M059J (cell line): Measurements from ENCODE around the gene ZNF785. TPM values are rescaled to one million over a fixed set of nuclear protein-coding genes. Genes with fewer than 3 reads are reported as not detected.
"Not testable (repeated sequence)": the region's sequence is repeated elsewhere in the genome, so short reads cannot be mapped to it uniquely, and the experiment has no call there.

Experiments used
- DNase-seq: peaks from one replicate; pipeline ENCODE4 v3.0.0-alpha.2; 2012; ENCODE audit warnings: low read depth
- total RNA-seq: library from RNA; depleted of rRNA; stranded (reverse); fragments of >200 nt; shearing (Covaris generic); gene quantifications from 2 replicates; pipeline ENCODE4 v1.2.3, GENCODE V29; 2014; rRNA removed

Gene ZNF785
- total RNA-seq, result 4.0 and 6.3 TPM in 2 replicates

DNA sequence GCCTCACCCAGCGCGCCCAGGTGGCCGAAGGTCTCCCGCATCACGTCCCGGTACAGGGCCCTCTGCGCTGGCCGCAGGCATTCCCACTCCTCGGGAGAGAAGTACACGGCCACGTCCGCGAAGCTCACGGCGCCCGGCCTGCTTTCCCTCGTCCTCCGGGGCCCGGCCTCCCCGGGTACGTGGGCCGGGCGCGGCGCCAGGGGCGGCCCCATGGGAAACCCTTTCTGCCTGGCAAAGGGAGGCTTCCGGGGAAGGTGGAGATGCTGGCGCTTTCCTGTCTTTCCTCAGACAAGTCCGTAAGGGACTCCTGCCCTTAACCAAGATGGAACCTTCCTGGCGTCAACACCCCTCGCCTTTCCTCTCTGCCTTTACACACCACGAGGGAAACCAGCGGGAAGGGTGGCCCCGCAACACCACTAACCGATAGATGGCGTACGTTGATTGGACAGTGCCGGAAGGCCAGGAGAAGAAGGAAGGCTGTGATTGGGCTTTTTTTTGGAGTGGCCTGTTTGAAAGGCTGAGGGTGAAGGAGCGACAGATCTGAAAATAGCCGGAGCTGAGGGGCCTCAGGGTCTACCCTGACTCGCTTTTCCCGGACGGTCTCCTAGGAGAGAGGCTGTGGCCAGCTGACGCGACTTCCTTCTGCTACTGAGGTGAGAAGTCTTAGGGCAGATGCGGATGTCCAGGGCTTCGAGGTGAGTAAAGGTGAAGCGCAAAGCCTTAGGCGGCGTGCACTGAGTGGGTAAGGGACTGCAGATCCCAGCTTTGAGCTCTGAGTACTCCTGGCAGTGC is at the start of gene ZNF785:
Gene ZNF785, minus strand, starts transcription at position 298 of the 792 bp plus-strand sequence. Its CDS starts 86 bp downstream, at position 212.
- peak; percentile 100 for DNase-seq

DNA sequence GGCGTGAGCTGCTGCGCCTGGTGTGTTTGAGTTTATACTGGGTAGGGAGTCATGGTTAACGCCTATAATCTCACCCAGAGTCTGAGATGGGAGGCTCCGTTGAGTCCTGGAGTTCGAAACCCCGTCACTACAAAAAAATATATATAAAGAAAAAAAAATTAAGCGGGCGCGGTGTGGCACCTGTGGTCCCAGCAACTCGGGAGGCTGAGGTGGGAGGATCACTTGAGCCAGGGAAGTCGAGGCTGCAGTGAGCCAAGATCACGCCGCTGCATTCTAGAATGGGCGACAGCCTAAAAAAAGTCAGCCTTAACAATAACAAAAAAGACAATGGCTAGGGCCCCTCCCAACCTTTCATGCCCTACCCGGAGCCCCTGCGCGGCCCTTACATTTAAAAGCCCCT is 48.0 kb upstream of the ZNF785 start:
- no peak for DNase-seq

DNA sequence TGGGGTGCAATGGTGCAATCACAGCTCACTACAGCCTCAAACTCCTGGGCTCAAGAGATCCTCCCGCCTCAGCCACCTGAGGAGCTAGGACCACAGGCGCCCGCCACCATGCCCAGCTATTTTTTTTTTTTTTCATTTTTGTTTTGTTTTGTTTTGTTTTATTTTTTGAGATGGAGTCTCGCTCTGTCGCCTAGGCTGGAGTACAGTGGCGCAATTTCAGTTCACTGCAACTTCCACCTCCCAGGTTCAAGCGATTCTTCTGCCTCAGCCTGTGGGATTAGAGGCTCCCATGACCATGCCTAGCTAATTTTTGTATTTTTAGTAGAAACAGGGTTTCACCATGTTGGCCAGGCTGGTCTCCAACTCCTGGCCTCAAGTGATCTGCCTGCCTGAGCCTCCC is 47.0 kb upstream of the ZNF785 start:
- DNase-seq, result not testable (repeated sequence)

DNA sequence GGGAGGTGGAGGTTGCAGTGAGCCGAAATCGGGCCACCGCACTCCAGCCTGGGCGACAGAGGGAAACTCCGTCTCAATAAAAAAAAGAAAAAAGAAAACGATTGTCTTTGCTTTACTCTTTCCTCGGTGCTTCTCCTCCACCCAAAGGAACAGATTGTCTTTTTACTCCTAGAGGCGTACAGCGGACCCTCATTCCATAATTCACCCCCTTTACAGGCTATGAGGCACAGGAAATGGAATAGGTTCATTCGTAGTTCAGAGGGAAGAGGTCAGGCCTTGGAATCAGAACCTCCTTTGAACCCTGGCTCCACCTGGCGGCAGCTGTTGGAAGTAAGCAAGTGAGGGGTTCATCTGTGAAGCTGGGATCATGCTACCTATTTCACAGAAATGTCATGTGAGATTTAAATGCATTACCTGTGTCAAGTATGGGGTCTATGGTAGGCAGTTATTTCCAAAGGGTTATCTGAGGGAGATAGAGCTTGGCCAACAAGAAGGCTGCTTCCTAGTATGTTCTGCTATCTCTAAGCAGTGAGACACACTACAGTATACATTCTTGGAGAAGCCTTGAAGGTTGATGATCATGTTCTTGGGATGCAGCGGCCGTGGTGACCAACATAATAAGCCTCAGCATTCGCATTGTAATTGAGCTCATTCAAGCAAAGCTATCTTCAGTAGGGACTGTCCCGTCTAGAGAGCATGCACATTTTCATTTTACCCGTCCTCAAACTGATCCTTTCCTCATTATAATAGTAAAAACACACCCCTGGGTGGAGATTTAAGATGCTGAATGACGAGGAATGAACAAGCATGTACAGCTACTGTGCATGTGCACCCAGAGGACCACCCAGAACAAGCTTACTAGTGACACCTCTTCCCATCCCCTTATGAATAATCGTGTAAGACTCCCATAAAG is 43.4 kb upstream of the ZNF785 start:
- peak; percentile 74 for DNase-seq

DNA sequence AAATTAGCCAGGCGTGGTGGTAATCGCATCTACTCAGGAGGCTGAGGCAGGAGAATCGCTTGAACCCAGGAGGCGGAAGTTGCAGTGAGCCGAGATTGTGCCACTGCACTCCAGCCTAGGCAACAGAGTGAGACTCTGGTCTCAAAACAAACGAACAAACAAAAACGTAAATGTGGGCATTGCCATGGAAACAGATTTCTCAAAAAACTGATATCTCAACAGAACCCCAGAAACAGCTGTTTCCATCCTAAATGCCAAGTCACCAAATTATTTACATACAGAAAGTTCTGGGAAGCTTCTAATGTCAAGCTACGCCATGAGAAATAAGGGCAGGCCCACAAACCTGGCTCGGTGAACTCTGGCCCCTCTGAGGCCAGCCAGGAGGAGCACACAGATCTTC is 40.7 kb upstream of the ZNF785 start:
- no peak for DNase-seq

DNA sequence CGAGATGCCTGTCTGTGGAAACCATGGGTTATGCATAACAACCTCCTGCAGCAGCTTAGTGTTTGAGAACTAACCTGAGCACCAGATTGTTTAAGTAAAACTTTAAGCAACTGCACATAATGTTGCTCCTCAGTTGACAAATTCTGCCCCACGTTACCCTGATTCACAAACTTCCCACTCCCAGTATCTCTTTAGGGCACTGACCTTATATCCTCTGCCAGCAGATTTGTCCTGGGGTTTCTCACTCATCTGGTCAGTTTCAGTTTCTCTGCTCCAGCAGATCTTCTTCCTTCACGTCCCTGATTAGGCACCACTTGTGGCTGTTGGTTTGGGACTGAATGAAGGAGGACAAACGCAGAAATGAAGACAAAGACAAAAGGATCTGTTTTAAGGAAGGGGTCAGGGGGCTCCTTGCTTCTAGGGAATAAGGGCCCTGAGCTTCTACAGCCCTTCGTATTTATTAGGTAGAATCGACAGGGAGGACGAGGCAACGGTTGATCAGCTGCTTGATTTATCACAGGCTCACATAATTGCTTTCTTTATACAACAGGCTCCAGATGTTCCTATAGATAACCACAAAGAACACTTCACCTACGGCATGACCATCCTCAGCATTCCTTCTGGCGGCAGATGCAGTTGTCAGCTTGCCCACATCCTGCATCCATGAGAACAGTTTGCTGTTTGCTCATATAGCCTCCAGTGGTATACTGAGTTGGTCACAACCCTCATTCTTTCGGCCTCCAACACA is 38.2 kb upstream of the ZNF785 start:
- no peak for DNase-seq

DNA sequence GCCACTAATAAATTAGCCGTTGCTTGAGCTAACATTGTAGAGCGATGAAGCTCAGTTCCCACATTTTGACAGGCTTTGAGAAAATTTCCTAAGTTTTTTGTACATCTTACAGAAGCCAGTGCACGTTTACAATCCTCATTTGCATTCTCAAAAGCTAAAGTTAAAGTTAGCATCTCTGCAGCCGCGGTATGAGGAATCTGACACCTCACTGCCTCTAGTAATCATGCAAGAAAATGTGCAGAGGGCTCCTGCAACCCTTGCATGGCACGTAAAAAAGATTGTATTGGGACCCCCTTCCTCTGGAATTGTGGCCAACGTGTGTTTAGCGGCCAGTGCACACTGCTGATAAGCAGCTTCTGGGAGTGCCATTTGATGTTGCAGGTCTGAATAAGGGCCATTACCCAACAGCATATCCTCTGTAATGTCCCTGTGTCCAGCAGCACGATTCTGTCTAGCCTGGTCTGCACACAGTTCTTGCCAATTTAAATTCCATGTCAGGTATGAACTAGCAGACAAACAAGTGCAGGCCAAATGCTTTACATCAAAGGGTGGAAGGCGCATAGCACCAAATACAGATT is 37.0 kb upstream of the ZNF785 start:
- DNase-seq, result no peak

DNA sequence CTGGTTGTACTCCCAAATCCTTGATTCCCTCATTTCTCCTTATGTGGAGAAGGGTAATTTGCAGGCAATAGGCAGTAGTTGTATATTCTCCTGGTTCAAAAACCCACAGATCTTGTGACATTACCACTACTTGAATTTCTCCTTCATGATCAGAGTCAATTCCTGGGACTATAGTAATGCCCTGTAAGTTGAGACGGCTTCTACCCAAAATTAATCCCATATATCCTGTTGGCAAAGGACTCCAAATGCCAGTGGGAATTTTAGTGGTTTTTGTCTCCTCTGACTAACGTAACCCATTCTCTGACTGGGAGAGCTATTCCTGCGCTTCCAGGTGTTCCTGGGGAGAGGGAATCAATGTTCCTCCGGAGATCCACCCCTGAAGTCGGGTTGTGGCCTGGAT is 36.3 kb upstream of the ZNF785 start:
- DNase-seq, result peak; percentile 67

DNA sequence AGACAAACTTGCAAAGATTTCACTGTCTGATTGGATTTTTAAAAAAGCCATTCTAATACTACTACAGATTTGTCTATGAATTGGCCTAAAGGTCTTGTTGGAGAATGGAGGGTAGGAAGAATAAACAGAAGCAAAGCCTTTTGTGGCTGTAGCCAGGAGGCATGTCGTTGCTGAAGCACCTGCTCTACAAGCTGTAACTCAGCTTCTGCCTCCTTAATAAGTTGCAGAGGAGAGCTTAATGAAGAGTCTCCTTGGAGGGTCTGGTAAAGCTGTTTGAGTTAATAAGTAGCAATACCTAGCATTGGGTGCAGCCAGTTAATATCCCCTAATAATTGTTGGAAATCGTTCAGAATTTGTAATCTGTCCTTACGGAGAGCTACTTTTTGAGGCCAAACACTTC is 34.7 kb upstream of the ZNF785 start:
- DNase-seq, result no peak

DNA sequence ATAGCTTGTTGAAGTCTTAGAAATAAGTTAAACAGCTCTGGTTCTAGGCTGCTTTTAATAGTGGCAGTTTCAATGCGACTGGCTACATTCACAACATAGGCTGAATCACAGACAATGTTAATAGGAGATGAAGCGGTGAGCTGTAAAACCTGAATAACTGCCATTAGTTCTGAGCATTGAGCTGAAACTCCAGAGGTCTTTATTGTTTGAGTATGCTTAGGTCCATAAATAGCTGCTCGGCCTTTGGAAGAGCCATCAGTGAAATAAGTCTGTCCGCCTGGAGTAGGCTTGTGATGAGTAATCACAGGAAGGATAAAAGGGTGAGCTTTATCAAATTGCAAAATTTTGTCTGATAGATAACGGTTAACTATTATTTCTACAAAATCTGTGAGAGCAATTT is 34.1 kb upstream of the ZNF785 start:
- no peak for DNase-seq

DNA sequence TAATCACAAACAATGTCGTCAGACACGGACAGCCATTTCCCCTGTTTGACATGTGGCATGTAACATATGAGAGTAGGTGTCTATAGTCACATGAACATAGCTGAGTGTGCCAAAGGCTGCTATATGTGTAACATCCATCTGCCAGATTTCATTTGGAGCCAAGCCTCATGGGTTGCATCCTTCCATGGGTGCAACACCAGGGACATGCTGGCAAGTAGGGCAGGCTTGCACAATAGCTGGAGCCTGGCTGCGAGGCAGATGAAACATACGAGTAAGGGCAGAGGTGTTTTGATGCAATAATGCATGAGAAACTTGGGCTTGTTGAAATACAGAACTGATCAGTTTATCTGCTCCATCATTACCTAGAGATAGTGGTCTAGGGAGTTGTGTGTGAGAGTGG is 33.7 kb upstream of the ZNF785 start:
- DNase-seq, result no peak

DNA sequence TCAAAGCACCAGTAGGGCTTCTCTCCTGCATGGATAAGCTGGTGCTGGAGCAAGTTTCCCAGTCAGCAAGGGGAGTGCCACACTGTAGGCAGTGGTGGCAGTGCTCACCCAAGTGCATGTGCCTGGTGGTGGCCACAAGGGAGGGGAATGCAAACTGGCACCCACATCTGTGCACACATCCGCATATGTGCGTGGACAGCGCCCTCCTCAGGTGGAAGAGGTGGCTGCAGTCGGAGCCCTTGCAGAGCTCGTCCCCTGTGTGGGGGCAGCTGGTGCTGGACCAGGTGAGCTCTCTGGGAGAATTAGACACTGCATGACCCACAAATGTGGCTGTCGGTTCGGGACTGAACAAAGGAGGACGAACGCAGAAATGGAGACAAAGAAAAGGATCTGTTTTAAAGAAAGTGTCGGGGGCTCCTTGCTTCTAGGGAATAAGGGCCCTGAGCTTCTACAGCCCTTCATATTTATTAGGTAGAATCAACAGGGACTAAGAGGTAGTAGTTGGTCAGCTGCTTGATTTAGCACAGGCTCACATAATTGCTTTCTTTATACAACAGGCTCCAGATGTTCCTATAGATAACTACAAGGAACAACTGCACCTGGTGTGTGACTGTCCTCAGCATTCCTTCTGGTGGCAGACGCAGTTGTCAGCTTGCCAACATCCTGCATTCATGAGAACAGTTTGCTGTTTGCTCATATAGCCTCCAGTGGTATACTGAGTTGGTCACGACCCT is 30.0 kb upstream of the ZNF785 start:
- DNase-seq, result peak; percentile 36

DNA sequence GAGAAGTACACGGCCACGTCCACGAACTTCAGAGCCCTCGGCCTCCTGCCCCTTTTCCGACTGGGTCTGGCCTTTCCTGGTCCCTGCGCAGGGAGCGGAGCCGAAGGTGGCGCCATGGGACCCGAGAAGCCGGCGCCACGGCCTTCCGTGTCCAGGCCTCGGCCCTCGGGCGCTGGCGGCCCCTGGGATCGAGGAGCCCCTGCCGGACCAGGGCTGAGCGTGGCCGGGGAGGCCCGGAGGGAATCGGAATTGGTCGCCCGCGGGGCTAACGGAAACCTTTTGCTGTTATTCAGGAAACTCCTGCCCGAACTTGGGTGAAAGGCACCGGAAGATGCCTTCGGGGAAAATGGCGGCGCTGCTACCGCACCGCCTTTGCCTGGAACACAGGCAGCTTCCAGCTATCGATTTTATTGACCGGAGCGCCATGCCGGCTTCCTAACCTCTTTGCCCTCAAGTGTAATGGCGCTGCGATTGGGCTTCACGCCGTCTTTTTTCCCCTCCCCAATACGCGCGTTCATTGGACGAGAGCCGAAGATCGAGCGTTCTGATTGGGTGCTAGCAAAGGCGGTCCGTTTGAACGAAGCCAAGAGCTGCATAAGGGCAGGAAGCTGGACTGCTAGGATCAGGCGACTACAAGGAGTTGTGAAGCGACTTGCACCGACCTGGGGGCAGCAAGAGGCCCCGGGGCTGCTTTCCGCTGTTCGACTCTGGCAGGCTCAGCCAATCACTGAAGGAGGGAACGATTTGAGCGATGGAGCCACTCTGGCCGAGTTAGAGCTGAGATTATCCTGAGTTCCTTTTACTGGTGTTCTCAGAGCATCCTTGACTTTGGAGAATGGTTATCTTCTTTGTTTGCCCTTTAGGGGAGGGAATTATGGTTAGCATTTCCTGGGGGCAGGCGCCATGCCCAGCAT is 24.7 kb upstream of the ZNF785 start, which contains the start of gene ZNF689:
Gene ZNF689, minus strand, starts transcription at position 464 of the 914 bp plus-strand sequence. Its CDS starts 348 bp downstream, at position 116.
- DNase-seq, result peak; percentile 91

DNA sequence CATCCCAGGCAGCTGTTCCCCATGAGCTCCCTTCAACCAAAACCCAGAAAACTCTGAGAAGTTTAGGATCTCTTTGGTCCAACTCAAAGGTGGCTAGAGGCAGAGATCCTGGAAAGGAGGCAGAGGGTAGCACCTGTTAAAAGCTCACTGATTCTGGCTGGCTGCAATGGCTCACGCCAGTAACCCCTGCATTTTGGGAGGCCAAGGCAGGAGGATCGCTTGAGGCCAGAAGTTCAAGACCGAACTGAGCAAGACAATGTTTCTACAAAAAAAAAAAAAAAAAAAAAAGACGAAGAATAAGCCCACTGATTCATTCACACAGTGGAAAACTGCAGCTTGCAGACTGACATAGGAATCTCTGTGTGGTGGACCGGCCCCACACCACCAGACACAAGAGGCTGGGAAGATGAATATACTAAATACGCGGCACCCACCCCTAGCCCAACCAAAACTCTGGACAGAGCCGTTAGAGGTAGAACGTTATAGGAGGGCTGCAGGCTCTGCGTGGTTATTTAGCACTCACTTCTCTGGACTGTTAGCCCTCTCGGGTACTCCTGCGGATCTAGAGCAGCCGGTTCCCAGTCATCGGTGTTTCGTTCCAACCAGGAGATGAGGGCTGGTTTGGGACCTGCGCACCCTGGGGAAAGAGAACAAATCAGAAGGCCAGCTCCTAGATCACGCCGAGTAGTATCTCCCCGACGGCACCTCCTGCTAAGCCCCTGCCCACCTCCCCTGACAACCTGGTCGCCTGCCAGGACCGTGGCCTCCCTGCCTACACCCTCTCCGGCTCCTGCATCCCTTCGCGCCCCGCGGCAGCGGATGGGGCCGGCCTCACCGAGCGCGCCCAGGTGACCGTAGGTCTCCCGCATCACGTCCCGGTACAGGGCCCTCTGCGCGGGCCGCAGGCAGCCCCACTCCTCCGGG is 23.8 kb upstream of the ZNF785 start:
- peak; percentile 38 for DNase-seq

DNA sequence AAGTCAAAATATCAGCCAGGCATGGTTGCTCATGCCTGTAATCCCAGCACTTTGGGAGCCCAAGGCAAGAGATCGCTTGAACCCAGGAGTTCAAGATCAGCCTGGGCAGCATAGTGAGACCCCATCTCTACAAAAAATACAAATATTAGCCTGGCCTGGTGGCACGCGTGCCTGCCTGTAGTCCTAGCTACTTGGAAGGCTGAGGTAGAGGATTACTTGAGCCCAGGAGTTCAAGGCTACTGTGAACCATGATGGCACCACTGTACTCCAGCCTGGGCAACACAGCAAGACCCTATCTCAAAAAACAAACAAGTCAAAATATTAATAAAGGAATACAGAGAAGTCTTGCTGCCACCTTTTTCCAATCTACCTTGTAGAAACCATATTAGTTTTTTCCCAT is 20.5 kb upstream of the ZNF785 start:
- no peak for DNase-seq

DNA sequence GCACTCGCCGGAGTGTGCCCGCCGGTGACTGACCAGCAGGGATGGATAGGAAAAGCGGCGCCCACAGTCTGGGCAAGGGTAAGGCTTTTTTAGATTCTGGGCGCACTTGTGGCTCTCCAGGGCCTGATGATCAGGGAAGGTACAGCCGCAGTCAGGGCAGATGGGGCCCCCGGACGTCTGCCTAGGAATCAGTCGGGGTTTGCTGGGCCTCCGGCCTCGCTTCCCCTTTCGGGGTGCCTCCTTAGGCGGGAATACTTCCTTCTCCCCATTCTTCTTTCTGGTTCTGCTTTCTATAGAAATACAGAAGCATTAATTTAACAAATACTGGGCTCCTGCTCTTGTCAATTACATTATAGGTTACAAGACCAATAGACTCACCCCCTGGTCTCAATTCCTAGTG is 19.7 kb upstream of the ZNF785 start:
- DNase-seq, result no peak

DNA sequence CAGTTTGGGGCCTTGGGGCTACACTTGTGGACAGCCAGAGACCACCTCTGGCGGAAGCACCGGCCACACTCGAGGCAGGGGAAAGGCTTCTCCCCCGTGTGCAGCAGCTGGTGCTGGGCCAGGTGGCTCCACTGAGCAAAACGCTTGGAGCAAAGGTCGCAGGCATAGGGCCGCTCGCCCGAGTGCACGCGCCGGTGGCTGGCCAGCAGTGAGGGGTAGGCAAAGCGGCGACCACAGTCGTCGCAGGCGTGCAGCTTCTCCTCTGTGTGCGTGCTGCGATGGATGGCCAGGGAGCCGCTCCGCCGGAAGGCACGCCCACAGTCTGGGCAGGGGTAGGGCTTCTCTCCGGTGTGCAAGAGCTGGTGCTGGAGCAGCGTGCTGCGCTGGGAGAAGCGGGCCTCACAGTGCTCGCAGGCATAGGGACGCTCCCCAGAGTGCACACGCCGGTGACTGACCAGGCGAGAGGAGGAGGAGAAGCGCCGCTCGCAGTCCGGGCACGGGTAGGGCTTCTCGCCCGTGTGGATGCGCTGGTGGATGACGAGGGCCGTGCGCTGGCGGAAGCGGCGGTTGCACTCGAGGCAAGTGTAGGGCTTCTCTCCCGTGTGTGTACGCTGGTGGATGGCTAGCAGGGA is 18.9 kb upstream of the ZNF785 start:
- no peak for DNase-seq

DNA sequence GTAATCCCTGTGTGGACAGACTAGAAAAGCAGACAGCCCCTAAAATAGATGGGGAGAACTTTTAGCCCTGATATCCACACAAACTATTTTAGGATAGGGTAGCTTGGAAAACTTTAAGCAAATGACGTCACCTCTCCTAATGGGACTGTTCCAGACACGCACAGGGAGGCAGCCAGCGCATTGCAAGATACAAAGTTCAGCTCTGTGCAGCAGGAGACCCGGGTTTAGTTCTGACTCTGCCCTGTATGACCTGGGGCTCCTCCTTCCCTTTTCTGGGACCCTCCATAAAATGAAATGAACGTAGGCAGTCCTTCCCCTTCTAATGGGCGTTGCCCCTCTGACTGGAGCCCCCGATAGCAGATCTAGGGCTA is 18.4 kb upstream of the ZNF785 start:
- DNase-seq, result no peak
